PFSK-1 (cell line): ENCODE measurements around the gene NR2F6.

Experiments used
- FOXP2 ChIP-seq: optimal IDR thresholded peaks from 2 replicates; pipeline ENCODE3; 2011; ENCODE audit warnings: borderline replicate concordance, control low read depth, inconsistent platforms; ENCODE audit not compliant: insufficient read depth; ENCODE audit errors: extremely low read length, extremely low read depth
- POLR2AphosphoS5 ChIP-seq: IDR thresholded peaks from 2 replicates; pipeline ENCODE4 v1.6.1; 2012; ENCODE audit warnings: low read depth, mild to moderate bottlenecking, control low read depth, low read length, moderate library complexity
- REST ChIP-seq, 2 experiments: IDR thresholded peaks; 2 replicates each; pipeline versions ENCODE4 v1.6.1 to v1.8.0; 2011 to 2012; ENCODE audit warnings: low read depth in 2 of 2, low read length in 2 of 2, control low read depth in 1 of 2, inconsistent platforms in 1 of 2, mild to moderate bottlenecking in 1 of 2, moderate library complexity in 1 of 2; ENCODE audit not compliant: insufficient read depth in 1 of 2
- SIN3A ChIP-seq: IDR thresholded peaks from 2 replicates; pipeline ENCODE4 v1.6.1; 2012; ENCODE audit warnings: mild to moderate bottlenecking, low read length, moderate library complexity, borderline replicate concordance; ENCODE audit not compliant: insufficient read depth
- TAF1 ChIP-seq: IDR thresholded peaks from 2 replicates; pipeline ENCODE4 v1.6.1; 2012; ENCODE audit warnings: low read length, control low read depth, borderline replicate concordance; ENCODE audit not compliant: insufficient read depth

NR2F6 gene

GRCh38 chr19:17255150-17255621, 9.5 kb upstream of the NR2F6 start:
- TF ChIP-seq FOXP2 (no peak), TAF1 (no peak), SIN3A (no peak), POLR2AphosphoS5 (no peak), REST (IDR thresholded peaks at IDR 0.05; ENCODE audit: insufficient read depth in 1 of 2, low read depth in 2 of 2, low read length in 2 of 2) (no peak)

- no peak for TF ChIP-seq TAF1
- no peak for TF ChIP-seq SIN3A
- no peak for TF ChIP-seq REST (IDR thresholded peaks at IDR 0.05; ENCODE audit: insufficient read depth in 1 of 2, low read depth in 2 of 2, low read length in 2 of 2)
- TF ChIP-seq FOXP2: no peak
- no peak for TF ChIP-seq POLR2AphosphoS5
These were observed 8.9 kb upstream of the NR2F6 start for GRCh38 chr19:17254636-17255035.

- TF ChIP-seq REST (IDR thresholded peaks at IDR 0.05; ENCODE audit: insufficient read depth in 1 of 2, low read depth in 2 of 2, low read length in 2 of 2) (no peak), SIN3A (no peak), POLR2AphosphoS5 (no peak)
These were observed 4.3 kb upstream of the NR2F6 start for GRCh38 chr19:17249887-17250548.

- no peak for TF ChIP-seq SIN3A
- no peak for TF ChIP-seq POLR2AphosphoS5
- TF ChIP-seq REST (IDR thresholded peaks at IDR 0.05; ENCODE audit: insufficient read depth in 1 of 2, low read depth in 2 of 2, low read length in 2 of 2): no peak
- no peak for TF ChIP-seq FOXP2
- TF ChIP-seq TAF1: no peak
These were observed 2.5 kb upstream of the NR2F6 start for GRCh38 chr19:17248011-17248776.
